ENCODE results near the gene SIL1. TPM values are rescaled to one million over a fixed set of nuclear protein-coding genes. Genes with fewer than 3 reads are reported as not detected.

The SIL1 gene
- total and polyA plus RNA-seq, 2 of the 4 experiments (the other 2 are of a cell fraction) = 56.1 to 66.0 TPM

GRCh38 chr5:139117342-139117884 lies 80.8 kb downstream of the SIL1 start:
- Histone ChIP-seq H3K27ac (ENCODE audit: insufficient read depth, low read length) (no peak overlapping the region), H3K18ac (ENCODE audit: low read depth, low read length) (no peak overlapping the region), H2AK9ac (replicated peaks; ENCODE audit: low read depth, low read length, poor library complexity) (peak overlapping the region; percentile 44), H4K5ac (ENCODE audit: low read depth, low read length) (no peak overlapping the region), H3K4me2 (ENCODE audit: low read depth, low read length) (no peak overlapping the region), H3K36me3 (ENCODE audit: control insufficient read depth, insufficient read depth, low read length) (peaks cover 25% of the 10 kb centered on the region), H2BK5ac (ENCODE audit: low read depth, low read length, poor library complexity, severe bottlenecking) (no peak overlapping the region), H2BK15ac (ENCODE audit: low read depth, low read length) (no peak overlapping the region), H3K56ac (ENCODE audit: extremely low read depth, insufficient read depth, low read length) (no peak overlapping the region), H3K14ac (replicated peaks; ENCODE audit: low read depth, low read length) (no peak overlapping the region), H3K23ac (ENCODE audit: low read depth, low read length) (no peak overlapping the region), H2AFZ (replicated peaks; ENCODE audit: low read length, poor library complexity) (no peak overlapping the region), H3K27me3 (ENCODE audit: control insufficient read depth, insufficient read depth, low read length) (no peaks in the 10 kb centered on the region), H3K4me1 (ENCODE audit: control insufficient read depth, insufficient read depth, low read length) (no peaks in the 10 kb centered on the region), H3K4ac (ENCODE audit: low read depth, low read length) (no peak overlapping the region), H2BK20ac (ENCODE audit: low read depth, low read length) (no peak overlapping the region), H3K4me3 (ENCODE audit: insufficient read depth, low read depth, low read length) (no peak overlapping the region), H4K91ac (ENCODE audit: insufficient read depth, low read depth, low read length) (no peak overlapping the region), H3K9me3 (ENCODE audit: control insufficient read depth, insufficient read depth, low read length) (no peaks in the 10 kb centered on the region), H3K9ac (ENCODE audit: low read depth, low read length) (no peak overlapping the region), H3K9me1 (ENCODE audit: insufficient read depth, low read length) (no peaks in the 10 kb centered on the region; the same call in 1 of the 2 replicates), H3K79me1 (ENCODE audit: low read depth in 1 of 2, low read length in 2 of 2) (no peaks in the 10 kb centered on the region; a peak in 1 of 4 replicates), H2AK5ac (ENCODE audit: low read depth, low read length) (no peak overlapping the region), H2BK120ac (ENCODE audit: low read depth, low read length) (no peak overlapping the region), H4K20me1 (ENCODE audit: insufficient read depth, low read length) (no peaks in the 10 kb centered on the region), H4K8ac (ENCODE audit: low read depth in 2 of 2, low read length in 2 of 2) (no peak overlapping the region)
- 86% methylated on average over 1 of the region's 2 CpGs; no CpG with 5 or more reads in 1 of the 2 experiments for WGBS, 2 experiments (ENCODE audit: extremely low coverage in 2 of 2, insufficient read length in 1 of 2)
- TF ChIP-seq POLR2A (IDR thresholded peaks at IDR 0.05; ENCODE audit: low read depth, low read length) (no peak), MAFK (IDR thresholded peaks at IDR 0.05; ENCODE audit: low read depth, low read length) (no peak), ELK1 (IDR thresholded peaks at IDR 0.05; ENCODE audit: borderline replicate concordance, low read depth, low read length) (no peak), NFE2L2 (IDR thresholded peaks at IDR 0.05; ENCODE audit: low read depth, low read length) (no peak), MAZ (IDR thresholded peaks at IDR 0.05; ENCODE audit: borderline replicate concordance, low read depth, low read length) (no peak), RCOR1 (IDR thresholded peaks at IDR 0.05; ENCODE audit: insufficient replicate concordance, low read length) (no peak), FOS (IDR thresholded peaks at IDR 0.05; ENCODE audit: low read depth, low read length) (no peak), CEBPB (IDR thresholded peaks at IDR 0.05; ENCODE audit: low read depth, low read length) (no peak), USF2 (IDR thresholded peaks at IDR 0.05; ENCODE audit: low read depth, low read length) (no peak), CHD1 (IDR thresholded peaks at IDR 0.05; ENCODE audit: low read depth, low read length) (no peak), SMC3 (IDR thresholded peaks at IDR 0.05; ENCODE audit: low read depth, low read length) (no peak), CTCF (conservative IDR thresholded peaks at IDR 0.05; ENCODE audit: low read depth, low read length) (no peak), MXI1 (IDR thresholded peaks at IDR 0.05; ENCODE audit: borderline replicate concordance, low read depth, low read length) (no peak), RAD21 (IDR thresholded peaks at IDR 0.05; ENCODE audit: low read length) (no peak), BHLHE40 (IDR thresholded peaks at IDR 0.05; ENCODE audit: low read depth, low read length) (no peak), RFX5 (IDR thresholded peaks at IDR 0.05; ENCODE audit: low read depth, low read length) (no peak)
- no TSS peak for BruUV-seq (replicated peaks)
- in situ Hi-C loops (cut with MboI; ENCODE audit: low sequenced_read_pairs) (no loop called here), dilution Hi-C loops (cut with HindIII; ENCODE audit: low sequenced_read_pairs, unreplicated experiment) (no loop called here), intact Hi-C loops (cut with micrococcal nuclease) (no loop called here)
- DNase-seq = no peak
- no peak for ATAC-seq (ENCODE audit: low read depth)
- CTCF ChIA-PET = interaction anchor here (1.1 kb wide), 1 partner anchor 14 kb away, joined by 3 read pairs; no protein-coding TSS in a partner anchor
- POLR2A ChIA-PET (ENCODE audit: unreplicated experiment) = no interaction called here
